ENCODE results near the gene ORMDL2. TPM values are rescaled to one million over a fixed set of nuclear protein-coding genes. Genes with fewer than 3 reads are reported as not detected.

Gene ORMDL2
- total RNA-seq, 2 experiments from 2014 or later: 55.2 to 57.9 TPM

DNA sequence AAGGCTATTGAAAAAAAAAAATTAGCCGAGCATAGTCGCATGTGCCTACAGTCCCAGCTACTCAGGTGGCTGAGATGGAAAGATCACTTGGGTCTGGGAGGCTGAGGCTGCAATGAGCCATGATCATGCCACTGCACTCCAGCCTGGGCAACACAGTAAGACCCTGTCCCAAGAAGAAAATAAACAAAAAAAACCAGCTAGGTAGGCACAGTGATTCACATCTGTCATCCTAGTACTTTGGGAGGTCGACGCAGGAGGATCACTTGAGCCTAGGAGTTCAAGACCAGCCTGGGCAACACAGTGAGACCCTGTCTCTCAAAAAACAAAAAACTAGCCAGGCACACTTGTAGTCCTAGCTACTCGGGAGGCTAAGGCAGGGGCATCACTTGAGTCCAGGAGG, 8.6 kb upstream of the ORMDL2 start:
- CTCF ChIA-PET: interaction anchor here (0.8 to 1.4 kb wide), 2 partner anchors 13 to 71 kb away, joined by 3 read pairs; no protein-coding TSS in a partner anchor
- ATAC-seq: no peak
- Mint-ChIP-seq H3K27me3 (ENCODE audit: low read depth) (no peaks in the 10 kb centered on the region), H3K36me3 (ENCODE audit: low read depth) (peaks cover 34% of the 10 kb centered on the region), H3K27ac (peak overlapping the region; percentile 33), H3K4me3 (no peak overlapping the region), H3K9me3 (ENCODE audit: insufficient read depth) (no peaks in the 10 kb centered on the region), H3K4me1 (ENCODE audit: low read depth) (peaks cover 23% of the 10 kb centered on the region)
- no peak for DNase-seq
- POLR2A ChIA-PET: interaction anchor here (1.0 kb wide), 1 partner anchor 14 kb away, joined by 6 read pairs; no protein-coding TSS in a partner anchor

- Mint-ChIP-seq H3K9me3 (ENCODE audit: insufficient read depth) (no peaks in the 10 kb centered on the region), H3K27me3 (ENCODE audit: low read depth) (no peaks in the 10 kb centered on the region), H3K4me1 (ENCODE audit: low read depth) (peaks cover 41% of the 10 kb centered on the region), H3K27ac (no peak overlapping the region), H3K36me3 (ENCODE audit: low read depth) (peaks cover 36% of the 10 kb centered on the region), H3K4me3 (no peak overlapping the region)
- POLR2A ChIA-PET: interaction anchor here (2.5 kb wide), 1 partner anchor 116 kb away, joined by 8 read pairs; the partner anchor contains the start of gene PYM1
- DNase-seq (no peak), ATAC-seq (no peak)
- CTCF ChIA-PET: interaction anchor here (0.6 to 3.3 kb wide), 5 partner anchors 9 to 1500 kb away, joined by 3 to 21 read pairs (median 4); no protein-coding TSS in a partner anchor
These were observed 5.8 kb upstream of the ORMDL2 start for GRCh38 chr12:55812088-55812487.

DNA sequence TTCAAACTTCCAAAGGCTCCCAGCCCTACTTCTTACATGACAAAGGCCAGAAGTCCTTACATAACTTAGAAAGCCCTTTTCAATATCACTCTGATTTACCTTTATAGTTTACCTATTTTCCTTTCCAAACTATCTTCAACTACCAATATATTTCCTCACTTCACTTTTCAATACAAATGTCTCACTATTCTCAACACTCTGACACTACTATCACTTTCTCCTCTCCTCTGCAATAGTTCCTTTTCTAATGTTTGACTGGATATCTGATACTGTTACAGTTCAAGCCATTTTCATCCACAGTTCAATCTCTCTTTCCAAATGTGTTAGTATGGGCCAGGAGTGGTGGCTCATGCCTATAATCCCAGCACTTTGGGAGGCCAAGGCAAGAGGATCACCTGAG, 3.6 kb upstream of the ORMDL2 start:
- peaks cover 39% of the 10 kb centered on the region for H3K36me3 Mint-ChIP-seq (ENCODE audit: low read depth)
- ChIA-PET POLR2A (interaction anchor here (2.5 kb wide), 1 partner anchor 114 kb away, joined by 8 read pairs; the partner anchor contains the start of gene PYM1), CTCF (interaction anchor here (1.8 to 3.3 kb wide), 3 partner anchors 18 to 112 kb away, joined by 5 to 21 read pairs (median 8); no protein-coding TSS in a partner anchor)
- H3K9me3 Mint-ChIP-seq (ENCODE audit: insufficient read depth): no peaks in the 10 kb centered on the region
- no peak overlapping the region for H3K4me3 Mint-ChIP-seq
- peaks cover 49% of the 10 kb centered on the region for H3K4me1 Mint-ChIP-seq (ENCODE audit: low read depth)
- ATAC-seq: no peak
- H3K27me3 Mint-ChIP-seq (ENCODE audit: low read depth): no peaks in the 10 kb centered on the region
- H3K27ac Mint-ChIP-seq: no peak overlapping the region
- no peak for DNase-seq

DNA sequence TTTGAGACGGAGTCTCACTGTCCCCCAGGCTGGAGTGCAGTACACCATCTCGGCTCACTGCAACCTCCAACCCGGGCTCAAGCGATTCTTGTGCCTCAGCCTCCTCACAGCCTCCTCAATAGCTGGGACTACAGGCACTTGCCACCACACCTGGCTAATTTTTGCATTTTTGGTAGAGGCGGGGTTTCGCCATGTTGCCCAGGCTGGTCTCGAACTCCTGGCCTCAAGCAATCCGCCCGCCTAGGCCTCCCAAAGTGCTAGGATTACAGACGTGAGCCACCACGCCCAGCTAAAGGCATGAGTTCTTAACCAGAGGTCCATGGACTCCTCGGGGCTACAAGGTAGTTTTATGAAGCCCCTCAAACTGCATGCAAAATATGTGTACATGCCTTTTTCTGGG, 2.4 kb upstream of the ORMDL2 start:
- no peak for ATAC-seq
- no peak overlapping the region for H3K27ac Mint-ChIP-seq
- H3K9me3 Mint-ChIP-seq (ENCODE audit: insufficient read depth): no peaks in the 10 kb centered on the region
- H3K4me1 Mint-ChIP-seq (ENCODE audit: low read depth): peaks cover 55% of the 10 kb centered on the region
- POLR2A ChIA-PET: interaction anchor here (1.0 to 3.4 kb wide), 2 partner anchors 9 to 117 kb away, joined by 3 to 20 read pairs; no protein-coding TSS in a partner anchor
- peaks cover 49% of the 10 kb centered on the region for H3K36me3 Mint-ChIP-seq (ENCODE audit: low read depth)
- DNase-seq: no peak
- CTCF ChIA-PET: interaction anchor here (1.0 to 4.4 kb wide), 4 partner anchors 19 to 124 kb away, joined by 3 to 56 read pairs (median 36); no protein-coding TSS in a partner anchor
- no peaks in the 10 kb centered on the region for H3K27me3 Mint-ChIP-seq (ENCODE audit: low read depth)
- H3K4me3 Mint-ChIP-seq: no peak overlapping the region

DNA sequence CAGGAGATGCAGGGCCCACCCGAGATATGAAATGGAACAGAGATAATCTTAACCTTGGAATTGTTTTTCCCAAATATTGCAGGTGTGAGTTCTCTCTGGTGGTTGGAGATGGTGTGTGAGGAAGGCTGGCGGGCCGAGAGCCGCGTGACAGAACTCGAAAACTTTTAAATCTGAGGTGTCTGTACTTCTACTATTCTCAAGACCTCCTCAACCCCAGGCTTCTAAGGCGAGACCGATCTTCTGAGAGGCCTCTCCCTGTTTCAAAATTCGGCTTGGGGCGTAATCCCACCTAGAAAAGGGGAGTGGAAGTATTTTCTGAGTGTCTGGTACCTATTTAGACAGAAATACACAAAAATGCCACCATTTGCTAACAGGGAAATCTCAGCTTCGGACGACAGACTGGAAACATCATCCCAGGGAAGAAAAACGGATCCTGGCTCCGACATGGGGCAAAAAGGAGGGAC, 928 bp upstream of the ORMDL2 start:
- Mint-ChIP-seq H3K4me1 (ENCODE audit: low read depth) (peaks cover 52% of the 10 kb centered on the region), H3K36me3 (ENCODE audit: low read depth) (peaks cover 56% of the 10 kb centered on the region), H3K9me3 (ENCODE audit: insufficient read depth) (no peaks in the 10 kb centered on the region), H3K27me3 (ENCODE audit: low read depth) (no peaks in the 10 kb centered on the region), H3K4me3 (no peak overlapping the region), H3K27ac (no peak overlapping the region)
- ChIA-PET CTCF (interaction anchor here (0.6 to 4.4 kb wide), 15 partner anchors 8 to 213 kb away, joined by 3 to 56 read pairs (median 9); partner anchors contain the start of genes CD63, DNAJC14, GDF11 and RAB5B), POLR2A (interaction anchor here (0.6 to 4.1 kb wide), 12 partner anchors 13 to 296 kb away, joined by 3 to 62 read pairs (median 9); partner anchors contain the start of genes CD63, DNAJC14, GDF11 and PYM1)
- ATAC-seq (no peak), DNase-seq (no peak)

DNA sequence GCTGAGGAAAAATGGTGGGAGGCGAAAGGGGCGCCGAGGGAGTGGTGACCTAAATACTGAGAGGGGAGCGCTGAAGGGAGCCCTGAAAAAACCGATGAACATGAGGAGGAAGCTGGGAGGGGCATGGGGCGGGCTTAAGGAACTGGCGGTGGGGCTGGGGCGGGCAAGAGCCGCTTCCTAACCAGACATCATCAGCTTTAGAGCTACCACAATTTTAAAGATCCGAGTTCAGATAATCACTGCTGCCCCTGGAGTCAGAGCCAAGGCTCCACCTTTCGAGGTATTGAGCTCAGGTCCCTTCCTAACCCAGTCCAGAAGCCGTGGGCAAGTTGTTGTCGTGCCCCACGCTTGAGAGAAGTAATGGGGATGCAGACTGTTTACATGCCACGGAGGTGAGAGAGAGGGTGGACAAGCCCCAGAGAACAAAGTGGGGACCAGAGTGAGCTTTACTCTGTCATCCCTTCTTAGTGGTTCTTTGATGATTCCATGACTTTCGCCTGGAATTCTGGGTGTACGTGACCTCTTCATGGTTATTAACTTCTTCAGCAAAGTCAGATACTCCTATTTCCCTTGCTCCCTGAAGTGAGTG, 393 bp downstream of the ORMDL2 start:
- H3K4me1 Mint-ChIP-seq (ENCODE audit: low read depth): peaks cover 44% of the 10 kb centered on the region
- DNase-seq: no peak
- peak; percentile 57 for ATAC-seq
- H3K27me3 Mint-ChIP-seq (ENCODE audit: low read depth): no peaks in the 10 kb centered on the region
- no peak overlapping the region for H3K4me3 Mint-ChIP-seq
- no peaks in the 10 kb centered on the region for H3K9me3 Mint-ChIP-seq (ENCODE audit: insufficient read depth)
- H3K36me3 Mint-ChIP-seq (ENCODE audit: low read depth): peaks cover 59% of the 10 kb centered on the region
- no peak overlapping the region for H3K27ac Mint-ChIP-seq
- ChIA-PET CTCF (interaction anchor here (0.7 to 4.4 kb wide), 25 partner anchors 9 to 299 kb away, joined by 3 to 56 read pairs (median 5); partner anchors contain the start of genes CD63, DNAJC14, ERBB3 and GDF11), POLR2A (interaction anchor here (0.8 to 4.1 kb wide), 22 partner anchors 8 to 372 kb away, joined by 3 to 62 read pairs (median 5); partner anchors contain the start of genes CD63, DNAJC14, GDF11 and PYM1)

GRCh38 chr12:55818886-55819285, 1.0 kb downstream of the ORMDL2 start:
- ChIA-PET CTCF (interaction anchor here (0.8 to 4.4 kb wide), 13 partner anchors 11 to 222 kb away, joined by 3 to 56 read pairs (median 9); partner anchors contain the start of genes CD63, DNAJC14 and GDF11), POLR2A (interaction anchor here (0.9 to 4.1 kb wide), 8 partner anchors 11 to 222 kb away, joined by 3 to 62 read pairs (median 10); partner anchors contain the start of genes DNAJC14, PYM1 and RAB5B)
- Mint-ChIP-seq H3K27me3 (ENCODE audit: low read depth) (no peaks in the 10 kb centered on the region), H3K9me3 (ENCODE audit: insufficient read depth) (no peaks in the 10 kb centered on the region), H3K4me3 (no peak overlapping the region), H3K4me1 (ENCODE audit: low read depth) (peaks cover 45% of the 10 kb centered on the region), H3K27ac (peak overlapping the region; percentile 36), H3K36me3 (ENCODE audit: low read depth) (peaks cover 59% of the 10 kb centered on the region)
- no peak for ATAC-seq
- no peak for DNase-seq

- peaks cover 51% of the 10 kb centered on the region for H3K36me3 Mint-ChIP-seq (ENCODE audit: low read depth)
- peaks cover 42% of the 10 kb centered on the region for H3K4me1 Mint-ChIP-seq (ENCODE audit: low read depth)
- H3K9me3 Mint-ChIP-seq (ENCODE audit: insufficient read depth): no peaks in the 10 kb centered on the region
- H3K27me3 Mint-ChIP-seq (ENCODE audit: low read depth): no peaks in the 10 kb centered on the region
- ATAC-seq (no peak), DNase-seq (no peak)
- no peak overlapping the region for H3K4me3 Mint-ChIP-seq
- no peak overlapping the region for H3K27ac Mint-ChIP-seq
- ChIA-PET POLR2A (interaction anchor here (0.6 to 1.5 kb wide), 2 partner anchors 9 to 138 kb away, joined by 3 to 4 read pairs; partner anchors contain the start of gene DNAJC14), CTCF (interaction anchor here (1.2 to 1.9 kb wide), 9 partner anchors 9 to 153 kb away, joined by 3 to 8 read pairs (median 5); partner anchors contain the start of genes DNAJC14 and RAB5B)
These were observed 2.8 kb downstream of the ORMDL2 start for GRCh38 chr12:55820679-55821078.

GRCh38 chr12:55822228-55822627, 4.4 kb downstream of the ORMDL2 start:
- H3K27ac Mint-ChIP-seq: no peak overlapping the region
- no peak overlapping the region for H3K4me3 Mint-ChIP-seq
- no peaks in the 10 kb centered on the region for H3K27me3 Mint-ChIP-seq (ENCODE audit: low read depth)
- H3K9me3 Mint-ChIP-seq (ENCODE audit: insufficient read depth): no peaks in the 10 kb centered on the region
- ATAC-seq: no peak
- H3K36me3 Mint-ChIP-seq (ENCODE audit: low read depth): peaks cover 59% of the 10 kb centered on the region
- CTCF ChIA-PET: interaction anchor here (1.5 to 1.7 kb wide), 2 partner anchors 118 kb away, joined by 3 to 4 read pairs; no protein-coding TSS in a partner anchor
- POLR2A ChIA-PET: interaction anchor here (1.5 kb wide), 1 partner anchor 8 kb away, joined by 4 read pairs; the partner anchor contains the start of gene DNAJC14
- DNase-seq: no peak
- peaks cover 46% of the 10 kb centered on the region for H3K4me1 Mint-ChIP-seq (ENCODE audit: low read depth)

GRCh38 chr12:55823419-55823818, 5.6 kb downstream of the ORMDL2 start:
- DNase-seq (no peak), ATAC-seq (no peak)
- no peaks in the 10 kb centered on the region for H3K9me3 Mint-ChIP-seq (ENCODE audit: insufficient read depth)
- ChIA-PET CTCF (interaction anchor here (1.0 to 1.9 kb wide), 3 partner anchors 85 to 117 kb away, joined by 3 to 5 read pairs (median 5); no protein-coding TSS in a partner anchor), POLR2A (interaction anchor here (0.7 kb wide), 1 partner anchor 14 kb away, joined by 6 read pairs; no protein-coding TSS in a partner anchor)
- no peaks in the 10 kb centered on the region for H3K27me3 Mint-ChIP-seq (ENCODE audit: low read depth)
- H3K4me1 Mint-ChIP-seq (ENCODE audit: low read depth): peaks cover 55% of the 10 kb centered on the region
- peaks cover 68% of the 10 kb centered on the region for H3K36me3 Mint-ChIP-seq (ENCODE audit: low read depth)
- H3K27ac Mint-ChIP-seq: peak overlapping the region; percentile 68
- no peak overlapping the region for H3K4me3 Mint-ChIP-seq

- Mint-ChIP-seq H3K4me1 (ENCODE audit: low read depth) (peaks cover 46% of the 10 kb centered on the region), H3K4me3 (peak overlapping the region; percentile 26), H3K9me3 (ENCODE audit: insufficient read depth) (no peaks in the 10 kb centered on the region), H3K36me3 (ENCODE audit: low read depth) (peaks cover 60% of the 10 kb centered on the region), H3K27ac (peak overlapping the region; percentile 48), H3K27me3 (ENCODE audit: low read depth) (no peaks in the 10 kb centered on the region)
- ChIA-PET POLR2A (interaction anchor here (0.8 to 1.1 kb wide), 2 partner anchors 9 to 101 kb away, joined by 3 read pairs; no protein-coding TSS in a partner anchor), CTCF (interaction anchor here (1.0 to 1.9 kb wide), 4 partner anchors 8 to 102 kb away, joined by 3 to 5 read pairs (median 3); no protein-coding TSS in a partner anchor)
- DNase-seq: no peak
- no peak for ATAC-seq
These were observed 6.9 kb downstream of the ORMDL2 start for GRCh38 chr12:55824726-55825125.

Data from activated CD8-positive, alpha-beta T cell treated with anti-CD3 and anti-CD28 coated beads, Interleukin-2, amount 10 ng/mL, durations not matched to agents 7 days and 5 days (primary cell).